Neural cell (in vitro differentiated cells): Measurements from ENCODE around the gene GDF9.

Experiments used
- CTCF ChIP-seq: fragments of 450-650 bp; IDR thresholded peaks from 2 replicates; pipeline ENCODE4 v1.5.1; 2014; ENCODE audit warnings: antibody characterized with exemption, mild to moderate bottlenecking, moderate library complexity; ENCODE audit not compliant: poor library complexity, severe bottlenecking
- EP300 ChIP-seq: fragments of 450-650 bp; conservative IDR thresholded peaks from 2 replicates; pipeline ENCODE4 v1.6.1; 2014; ENCODE audit warnings: antibody characterized with exemption, mild to moderate bottlenecking, moderate library complexity; ENCODE audit not compliant: poor library complexity, severe bottlenecking
- EZH2 ChIP-seq: fragments of 200-600, 300-800 bp; shearing (Covaris generic), sonication (generic); IDR thresholded peaks from 2 replicates; pipeline ENCODE4 v1.6.1; 2014; ENCODE audit warnings: antibody characterized with exemption, low read length, borderline replicate concordance, mild to moderate bottlenecking; ENCODE audit not compliant: insufficient read depth, poor library complexity, severe bottlenecking
- POLR2AphosphoS5 ChIP-seq: IDR thresholded peaks from 2 replicates; pipeline ENCODE4 v1.6.1; 2012
- RAD21 ChIP-seq: fragments of 450-650 bp; conservative IDR thresholded peaks from 2 replicates; pipeline ENCODE4 v1.6.1; 2014; ENCODE audit warnings: antibody characterized with exemption, mild to moderate bottlenecking, moderate library complexity
- SMC3 ChIP-seq: fragments of 450-650 bp; conservative IDR thresholded peaks from 2 replicates; pipeline ENCODE4 v1.6.1; 2014; ENCODE audit warnings: antibody characterized with exemption, mild to moderate bottlenecking, moderate library complexity; ENCODE audit not compliant: poor library complexity
- TAF1 ChIP-seq: IDR thresholded peaks from 2 replicates; pipeline ENCODE4 v1.6.1; 2012; ENCODE audit warnings: low read depth
- TF ChIP-seq, protein P1 (sequence below): IDR thresholded peaks from 2 replicates; pipeline ENCODE4 v1.6.1; 2012; ENCODE audit warnings: borderline replicate concordance

DNA sequence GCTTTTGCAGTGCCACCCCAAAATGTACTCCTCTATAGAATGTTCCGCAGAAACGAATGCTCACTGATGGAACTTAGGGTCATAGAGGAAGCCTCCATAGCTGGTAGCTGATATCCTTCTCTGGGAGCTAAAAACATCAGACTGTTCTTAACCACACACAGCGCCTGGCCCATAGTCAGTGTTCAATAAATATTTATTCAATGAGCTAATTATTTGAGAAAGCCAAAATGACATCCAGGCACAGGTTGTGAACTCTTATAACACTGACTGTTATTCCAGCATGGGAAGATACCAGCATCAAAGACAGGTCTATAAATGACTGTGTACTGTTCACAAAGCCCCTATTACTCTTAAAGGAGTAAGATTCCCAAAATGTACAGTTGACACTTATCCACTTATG is 12.9 kb downstream of the GDF9 start:
- no peak for TF ChIP-seq CTCF
- no peak for TF ChIP-seq RAD21
- TF ChIP-seq, protein P1, sequence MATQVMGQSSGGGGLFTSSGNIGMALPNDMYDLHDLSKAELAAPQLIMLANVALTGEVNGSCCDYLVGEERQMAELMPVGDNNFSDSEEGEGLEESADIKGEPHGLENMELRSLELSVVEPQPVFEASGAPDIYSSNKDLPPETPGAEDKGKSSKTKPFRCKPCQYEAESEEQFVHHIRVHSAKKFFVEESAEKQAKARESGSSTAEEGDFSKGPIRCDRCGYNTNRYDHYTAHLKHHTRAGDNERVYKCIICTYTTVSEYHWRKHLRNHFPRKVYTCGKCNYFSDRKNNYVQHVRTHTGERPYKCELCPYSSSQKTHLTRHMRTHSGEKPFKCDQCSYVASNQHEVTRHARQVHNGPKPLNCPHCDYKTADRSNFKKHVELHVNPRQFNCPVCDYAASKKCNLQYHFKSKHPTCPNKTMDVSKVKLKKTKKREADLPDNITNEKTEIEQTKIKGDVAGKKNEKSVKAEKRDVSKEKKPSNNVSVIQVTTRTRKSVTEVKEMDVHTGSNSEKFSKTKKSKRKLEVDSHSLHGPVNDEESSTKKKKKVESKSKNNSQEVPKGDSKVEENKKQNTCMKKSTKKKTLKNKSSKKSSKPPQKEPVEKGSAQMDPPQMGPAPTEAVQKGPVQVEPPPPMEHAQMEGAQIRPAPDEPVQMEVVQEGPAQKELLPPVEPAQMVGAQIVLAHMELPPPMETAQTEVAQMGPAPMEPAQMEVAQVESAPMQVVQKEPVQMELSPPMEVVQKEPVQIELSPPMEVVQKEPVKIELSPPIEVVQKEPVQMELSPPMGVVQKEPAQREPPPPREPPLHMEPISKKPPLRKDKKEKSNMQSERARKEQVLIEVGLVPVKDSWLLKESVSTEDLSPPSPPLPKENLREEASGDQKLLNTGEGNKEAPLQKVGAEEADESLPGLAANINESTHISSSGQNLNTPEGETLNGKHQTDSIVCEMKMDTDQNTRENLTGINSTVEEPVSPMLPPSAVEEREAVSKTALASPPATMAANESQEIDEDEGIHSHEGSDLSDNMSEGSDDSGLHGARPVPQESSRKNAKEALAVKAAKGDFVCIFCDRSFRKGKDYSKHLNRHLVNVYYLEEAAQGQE: no peak
- no peak for TF ChIP-seq EZH2
- no peak for TF ChIP-seq TAF1
- TF ChIP-seq POLR2AphosphoS5: no peak
- no peak for TF ChIP-seq EP300
- TF ChIP-seq SMC3: no peak
